ENCODE results near the gene COL18A1. TPM values are rescaled to one million over a fixed set of nuclear protein-coding genes. Genes with fewer than 3 reads are reported as not detected.

COL18A1 gene
- total and polyA plus RNA-seq, 9 of the 15 experiments (the other 6 are each of a cell fraction or from before 2014, with no cell fraction given) = 0.14 to 16.4 (median 2.0) TPM

GRCh38 chr21:45496151-45496967 lies 91.4 kb downstream of the COL18A1 start:
- TF ChIP-seq ATF6 (CRISPR knock-in tag; IDR thresholded peaks at IDR 0.05) (no peak), NFYB (IDR thresholded peaks at IDR 0.05; ENCODE audit: extremely low read depth, insufficient read length) (peak; percentile 23)
- ChIA-PET CTCF (ENCODE audit: low intra/inter-chr PET ratio) (no interaction called here), POLR2A (interaction anchor here (0.6 kb wide), 2 partner anchors 9 to 317 kb away, joined by 3 read pairs; no protein-coding TSS in a partner anchor)
- Histone ChIP-seq H3K9me3 (replicated peaks; ENCODE audit: control insufficient read depth, insufficient read depth, low read depth, low read length) (no peaks in the 10 kb centered on the region; the same call in 1 of the 2 replicates), H3K4me2 (ENCODE audit: insufficient read depth, low read length) (no peak overlapping the region), H4K20me1 (replicated peaks; ENCODE audit: control insufficient read depth, insufficient read depth, low read length) (peaks cover 4% of the 10 kb centered on the region; the same call in 1 of the 2 replicates), H3K4me1 (replicated peaks in 1 of 2; ENCODE audit: control insufficient read depth in 2 of 2, insufficient read depth in 2 of 2, low read length in 2 of 2) (peaks cover 0 to 33% of the 10 kb centered on the region in 2 experiments; a peak in 2 of 5 replicates), H3K79me2 (ENCODE audit: control insufficient read depth, insufficient read depth, low read length) (no peaks in the 10 kb centered on the region), H3K9me1 (ENCODE audit: control insufficient read depth, insufficient read depth, low read length) (peaks cover 2% of the 10 kb centered on the region), H3K36me3 (ENCODE audit: control insufficient read depth, insufficient read depth, low read length) (0 out of 3 replicates have a peak, but pooled peaks cover 4% of the 10 kb centered on the region), H2AFZ (ENCODE audit: low read depth, low read length) (no peak overlapping the region), H3K4me3 (no peak overlapping the region), H3K27ac (ENCODE audit: extremely low read depth, low read depth, low read length) (no peak overlapping the region), H3K27me3 (ENCODE audit: control insufficient read depth in 2 of 2, insufficient read depth in 2 of 2, low read length in 2 of 2) (no peaks in the 10 kb centered on the region), H3K9ac (ENCODE audit: insufficient read depth in 1 of 2, low read depth in 2 of 2, low read length in 2 of 2) (peak overlapping the region in 1 of 2 experiments; percentile 58; a peak in 1 of 4 replicates)
- DNase-seq (ENCODE audit: extremely low read depth in 1 of 4, low spot score in 3 of 4) (no peak), ATAC-seq (no peak), FAIRE-seq (no peak)
- intact Hi-C loops (cut with micrococcal nuclease) = no loop called here
- in situ Hi-C loops (cut with MboI) = no loop called here
- WGBS (ENCODE audit: insufficient coverage, low coverage, missing lambda C conversion rate) = 33% methylated on average over 17 of the region's 18 CpGs
- no TSS peak for BruUV-seq (replicated peaks)
